Gastrocnemius medialis (tissue), 4 donors: ENCODE measurements around the gene SOST. TPM values are rescaled to one million over a fixed set of nuclear protein-coding genes. Genes with fewer than 3 reads are reported as not detected.

Experiments
- ATAC-seq, 2 donors: fragments of 150-250 bp; one replicate each; pipeline ENCODE4 v1.9.1; 2016
- DNase-seq, 2 donors: peaks; one replicate each; pipeline ENCODE4 v3.0.0-alpha.2; 2019
- H3K27ac ChIP-seq, 4 donors: fragments of 200-600 bp; sonication (generic); 1 replicate in 1 of 4; 2 replicates in 3 of 4; pipeline ENCODE4 v1.5.1; 2016 to 2018; ENCODE audit warnings: mild to moderate bottlenecking in 2 of 4, moderate library complexity in 1 of 4
- H3K27me3 ChIP-seq, 3 donors: fragments of 200-600 bp; sonication (generic) in 2 of 3; 1 replicate in 1 of 3; 2 replicates in 2 of 3; pipeline versions ENCODE4 v1.5.1 to v1.6.0; 2016 to 2019; ENCODE audit warnings: mild to moderate bottlenecking in 1 of 3, moderate library complexity in 1 of 3
- H3K36me3 ChIP-seq, 2 donors: fragments of 200-600 bp; sonication (generic) in 1 of 2; one replicate each; pipeline ENCODE4 v1.5.1; 2017 to 2018
- H3K4me1 ChIP-seq, 2 donors: fragments of 200-600 bp; sonication (generic) in 1 of 2; one replicate each; pipeline ENCODE4 v1.5.1; 2016 to 2017; ENCODE audit warnings: mild to moderate bottlenecking in 2 of 2
- H3K4me3 ChIP-seq, 4 donors: fragments of 200-600 bp; sonication (generic) in 3 of 4; 1 replicate in 1 of 4; 2 replicates in 3 of 4; pipeline ENCODE4 v1.5.1; 2016 to 2019; ENCODE audit warnings: mild to moderate bottlenecking in 2 of 4
- H3K9me3 ChIP-seq, 3 donors: fragments of 200-600 bp; sonication (generic) in 2 of 3; 1 replicate in 1 of 3; 2 replicates in 2 of 3; pipeline ENCODE4 v1.5.1; 2016 to 2019
- POLR2A ChIP-seq, 2 donors: fragments of 450-650 bp; IDR thresholded peaks; one replicate each; pipeline ENCODE4 v1.6.1; 2017; ENCODE audit warnings: antibody characterized with exemption in 2 of 2, mild to moderate bottlenecking in 2 of 2, moderate library complexity in 2 of 2
- in situ Hi-C, 4 donors: fragments of 200-750 bp; cut with MboI; loops; one replicate each; pipeline versions ENCODE4 v1.15.0 to v1.8.0; 2017; ENCODE audit warnings: low sequenced_read_pairs in 4 of 4
- intact Hi-C: fragments of 100-400 bp; cut with DNase I; formaldehyde crosslinking; loops from one replicate; pipeline ENCODE4 v1.15.1; 2023; ENCODE audit warnings: low total_unique reads
- total RNA-seq, 4 donors: library from RNA; depleted of rRNA; stranded (reverse); fragments of >200 nt; gene quantifications; one replicate each; pipeline versions ENCODE4 v1.1.0 to v1.2.3, GENCODE V29; 2016
- TF ChIP-seq, protein P1 (sequence below), 5 experiments: fragments of 450-650 bp in 3 of 5; fragments of 200-600 bp in 2 of 5; sonication (generic) in 2 of 5; IDR thresholded peaks in 4 of 5; conservative IDR thresholded peaks in 1 of 5; 1 replicate in 4 of 5; 2 replicates in 1 of 5; pipeline ENCODE4 v1.5.1; 2016 to 2019; ENCODE audit warnings: antibody characterized with exemption in 5 of 5, mild to moderate bottlenecking in 3 of 5, moderate library complexity in 3 of 5

The SOST gene
- total RNA-seq, 4 donors from 2014 or later, result not detected

DNA sequence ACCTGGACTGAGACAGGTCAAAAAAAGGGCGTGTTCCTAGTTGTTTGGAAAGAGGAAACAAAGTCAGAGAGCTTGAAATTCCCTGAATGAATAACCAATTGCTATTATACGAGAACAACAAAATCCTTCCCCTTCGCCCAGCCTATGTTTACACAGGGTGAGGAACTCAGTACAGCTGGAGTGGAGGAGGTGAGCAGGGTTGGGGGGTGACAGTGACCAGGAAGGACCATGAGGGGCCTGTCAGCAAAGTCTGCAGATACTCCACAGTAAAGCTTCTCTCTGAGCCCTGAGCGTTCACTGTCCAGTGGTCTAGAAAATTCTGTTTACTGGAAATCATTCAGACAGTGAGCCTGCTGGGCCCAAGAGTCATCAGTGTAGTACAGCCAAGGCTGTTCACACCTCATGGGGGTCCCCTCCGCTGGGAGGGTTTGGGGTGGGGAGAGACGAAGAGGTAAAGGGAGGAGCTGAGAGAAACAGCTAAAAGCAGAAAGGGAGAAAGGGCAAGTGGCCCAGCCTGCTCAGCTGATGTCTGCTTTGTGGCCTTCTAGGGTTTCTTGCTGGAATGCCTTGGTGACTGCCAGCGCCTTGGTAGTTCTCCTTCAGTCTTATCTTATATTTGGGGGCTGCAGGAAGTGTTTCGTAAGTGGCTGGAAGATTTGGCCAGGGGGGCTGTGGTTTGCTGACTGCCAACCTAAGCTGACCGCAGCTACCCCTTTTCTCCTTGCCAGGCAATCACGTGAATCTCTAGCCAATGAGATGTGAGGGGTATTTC is 14.5 kb upstream of the SOST start:
- Histone ChIP-seq H3K9me3 (no peaks in the 10 kb centered on the region), H3K4me3 (peak overlapping the region in 1 of 4 donors; percentile 11), H3K4me1 (peaks cover 68 to 76% of the 10 kb centered on the region in 2 donors), H3K27me3 (no peaks in the 10 kb centered on the region), H3K27ac (peak overlapping the region; percentile 98 to 100 (median 100)), H3K36me3 (peaks cover 0 to 46% of the 10 kb centered on the region in 2 donors)
- peak; percentile 62 to 86 for DNase-seq
- TF ChIP-seq, protein P1, sequence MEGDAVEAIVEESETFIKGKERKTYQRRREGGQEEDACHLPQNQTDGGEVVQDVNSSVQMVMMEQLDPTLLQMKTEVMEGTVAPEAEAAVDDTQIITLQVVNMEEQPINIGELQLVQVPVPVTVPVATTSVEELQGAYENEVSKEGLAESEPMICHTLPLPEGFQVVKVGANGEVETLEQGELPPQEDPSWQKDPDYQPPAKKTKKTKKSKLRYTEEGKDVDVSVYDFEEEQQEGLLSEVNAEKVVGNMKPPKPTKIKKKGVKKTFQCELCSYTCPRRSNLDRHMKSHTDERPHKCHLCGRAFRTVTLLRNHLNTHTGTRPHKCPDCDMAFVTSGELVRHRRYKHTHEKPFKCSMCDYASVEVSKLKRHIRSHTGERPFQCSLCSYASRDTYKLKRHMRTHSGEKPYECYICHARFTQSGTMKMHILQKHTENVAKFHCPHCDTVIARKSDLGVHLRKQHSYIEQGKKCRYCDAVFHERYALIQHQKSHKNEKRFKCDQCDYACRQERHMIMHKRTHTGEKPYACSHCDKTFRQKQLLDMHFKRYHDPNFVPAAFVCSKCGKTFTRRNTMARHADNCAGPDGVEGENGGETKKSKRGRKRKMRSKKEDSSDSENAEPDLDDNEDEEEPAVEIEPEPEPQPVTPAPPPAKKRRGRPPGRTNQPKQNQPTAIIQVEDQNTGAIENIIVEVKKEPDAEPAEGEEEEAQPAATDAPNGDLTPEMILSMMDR (IDR thresholded peaks at IDR 0.05 in 4 of 5, conservative IDR thresholded peaks at IDR 0.05 in 1 of 5), result no peak
- ATAC-seq, result peak; percentile 54 to 70
- intact Hi-C loops, result loop anchor here (10.0 kb wide), 3 partner anchors 342 to 1522 kb away; partner anchors contain the start of genes PTGES3L and RUNDC1
- in situ Hi-C loops, result no loop called here

DNA sequence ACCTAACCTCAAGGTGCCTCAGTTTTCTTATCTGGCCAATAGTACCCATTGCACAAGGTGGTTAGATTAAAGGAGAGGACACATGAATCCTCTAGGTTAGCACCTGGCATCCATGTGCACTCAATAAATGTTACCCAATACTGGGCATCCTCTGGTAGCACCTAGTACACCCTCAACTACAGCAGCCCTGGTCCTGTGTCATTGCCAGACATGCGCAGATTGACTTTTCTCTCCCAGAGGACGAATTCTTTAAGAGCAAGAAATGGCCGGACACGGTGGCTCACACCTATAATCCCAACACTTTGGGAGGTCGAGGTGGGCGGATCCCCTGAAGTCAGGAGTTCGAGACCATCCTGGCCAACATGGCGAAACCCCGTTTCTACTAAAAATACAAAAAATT is 12.9 kb upstream of the SOST start:
- DNase-seq, result no peak
- intact Hi-C loops (loop anchor here (10.0 kb wide), 3 partner anchors 343 to 1523 kb away; partner anchors contain the start of genes PTGES3L and RUNDC1), in situ Hi-C loops (no loop called here)
- H3K4me1 ChIP-seq, result peaks cover 61 to 63% of the 10 kb centered on the region in 2 donors
- no peaks in the 10 kb centered on the region for H3K27me3 ChIP-seq
- peak overlapping the region; percentile 98 to 100 (median 100) for H3K27ac ChIP-seq
- no peak for ATAC-seq
- peaks cover 0 to 46% of the 10 kb centered on the region in 2 donors for H3K36me3 ChIP-seq
- no peaks in the 10 kb centered on the region for H3K9me3 ChIP-seq
- no peak for TF ChIP-seq POLR2A (IDR thresholded peaks at IDR 0.05)
- TF ChIP-seq, protein P1 (IDR thresholded peaks at IDR 0.05 in 4 of 5, conservative IDR thresholded peaks at IDR 0.05 in 1 of 5), result no peak
- H3K4me3 ChIP-seq, result no peak overlapping the region

GRCh38 chr17:43770957-43771356 is 12.4 kb upstream of the SOST start:
- ATAC-seq (no peak), DNase-seq (no peak)
- Histone ChIP-seq H3K27ac (peak overlapping the region in 3 of 4 donors; percentile 98 to 100 (median 99)), H3K4me3 (no peak overlapping the region), H3K27me3 (no peaks in the 10 kb centered on the region), H3K36me3 (peaks cover 0 to 46% of the 10 kb centered on the region in 2 donors), H3K9me3 (no peaks in the 10 kb centered on the region), H3K4me1 (peaks cover 56 to 58% of the 10 kb centered on the region in 2 donors)
- intact Hi-C loops (loop anchor here (10.0 kb wide), 3 partner anchors 344 to 1524 kb away; partner anchors contain the start of genes PTGES3L and RUNDC1), in situ Hi-C loops (no loop called here)
- TF ChIP-seq POLR2A (IDR thresholded peaks at IDR 0.05), result no peak
- TF ChIP-seq, protein P1 (IDR thresholded peaks at IDR 0.05 in 4 of 5, conservative IDR thresholded peaks at IDR 0.05 in 1 of 5), result no peak

- in situ Hi-C loops (no loop called here), intact Hi-C loops (loop anchor here (10.0 kb wide), 3 partner anchors 345 to 1525 kb away; partner anchors contain the start of genes PTGES3L and RUNDC1)
- ATAC-seq, result no peak
- Histone ChIP-seq H3K36me3 (peaks cover 0 to 46% of the 10 kb centered on the region in 2 donors), H3K27ac (peak overlapping the region; percentile 57 to 99 (median 66)), H3K4me1 (peaks cover 45 to 47% of the 10 kb centered on the region in 2 donors), H3K4me3 (no peak overlapping the region), H3K27me3 (no peaks in the 10 kb centered on the region), H3K9me3 (no peaks in the 10 kb centered on the region)
- no peak for DNase-seq
- TF ChIP-seq, protein P1 (IDR thresholded peaks at IDR 0.05 in 4 of 5, conservative IDR thresholded peaks at IDR 0.05 in 1 of 5), result no peak
- no peak for TF ChIP-seq POLR2A (IDR thresholded peaks at IDR 0.05)
Observed at GRCh38 chr17:43769859-43770258, 11.3 kb upstream of the SOST start.
